CD14-positive monocyte (primary cell): ENCODE data around the gene ZNF133. TPM values are rescaled to one million over a fixed set of nuclear protein-coding genes. Genes with fewer than 3 reads are reported as not detected.

Experiments
- DNase-seq, 3 donors: peaks; one replicate each; pipeline ENCODE4 v3.0.0-alpha.2; 2011 to 2022
- H2AFZ ChIP-seq: 2 replicates; pipeline ENCODE4 v1.6.0; 2012; ENCODE audit warnings: mild to moderate bottlenecking, low read depth, low read length, inconsistent platforms; ENCODE audit not compliant: insufficient read depth, poor library complexity, severe bottlenecking
- H3K27ac ChIP-seq, 2 donors: 1 replicate in 1 of 2; 2 replicates in 1 of 2; pipeline ENCODE4 v1.5.1; 2012 to 2013; ENCODE audit warnings: low read length in 2 of 2, control low read depth in 1 of 2, inconsistent platforms in 1 of 2, low read depth in 1 of 2, mild to moderate bottlenecking in 1 of 2
- H3K27me3 ChIP-seq, 2 donors: one replicate each; pipeline versions ENCODE4 v1.6.0 to v1.6.1; 2011 to 2013; ENCODE audit warnings: low read length in 2 of 2; ENCODE audit not compliant: control insufficient read depth in 2 of 2, insufficient read depth in 2 of 2
- H3K36me3 ChIP-seq, 2 donors: replicated peaks in 1 of 2; 1 replicate in 1 of 2; 2 replicates in 1 of 2; pipeline versions ENCODE4 v1.5.1 to v1.6.1; 2012 to 2013; ENCODE audit warnings: low read length in 2 of 2, control low read depth in 1 of 2, inconsistent platforms in 1 of 2, mild to moderate bottlenecking in 1 of 2; ENCODE audit not compliant: insufficient read depth in 2 of 2, control insufficient read depth in 1 of 2
- H3K4me1 ChIP-seq, 2 donors: 1 replicate in 1 of 2; 2 replicates in 1 of 2; pipeline versions ENCODE4 v1.5.1 to v1.6.1; 2012 to 2013; ENCODE audit warnings: low read length in 2 of 2, control low read depth in 1 of 2, inconsistent platforms in 1 of 2, mild to moderate bottlenecking in 1 of 2, moderate library complexity in 1 of 2; ENCODE audit not compliant: insufficient read depth in 2 of 2, control insufficient read depth in 1 of 2
- H3K4me2 ChIP-seq: replicated peaks from 2 replicates; pipeline ENCODE3; 2012; ENCODE audit warnings: low read length, moderate library complexity, mild to moderate bottlenecking; ENCODE audit not compliant: poor library complexity, severe bottlenecking; ENCODE audit errors: extremely low read depth
- H3K4me3 ChIP-seq, 3 experiments: fragments of 200-600 bp in 1 of 3; sonication (generic) in 1 of 3; replicated peaks in 1 of 3; 1 replicate in 2 of 3; 2 replicates in 1 of 3; pipeline ENCODE4 v1.5.1; 2011 to 2013; ENCODE audit warnings: low read length in 3 of 3, mild to moderate bottlenecking in 3 of 3, control low read depth in 2 of 3, low read depth in 2 of 3, inconsistent platforms in 1 of 3, moderate library complexity in 1 of 3
- H3K79me2 ChIP-seq: 2 replicates; pipeline ENCODE4 v1.6.0; 2012; ENCODE audit warnings: mild to moderate bottlenecking, control low read depth, inconsistent platforms, low read length, moderate library complexity; ENCODE audit not compliant: insufficient read depth
- H3K9ac ChIP-seq: 2 replicates; pipeline ENCODE4 v1.6.0; 2017; ENCODE audit warnings: low read length, mild to moderate bottlenecking; ENCODE audit not compliant: insufficient read depth, poor library complexity, severe bottlenecking
- H3K9me3 ChIP-seq, 2 donors: replicated peaks in 1 of 2; 1 replicate in 1 of 2; 2 replicates in 1 of 2; pipeline versions ENCODE4 v1.5.1 to v1.6.1; 2012 to 2013; ENCODE audit warnings: low read length in 2 of 2, control low read depth in 1 of 2; ENCODE audit not compliant: control insufficient read depth in 1 of 2, insufficient read depth in 1 of 2
- H4K20me1 ChIP-seq: 2 replicates; pipeline ENCODE4 v1.6.0; 2012; ENCODE audit warnings: mild to moderate bottlenecking, low read length, control low read depth, moderate library complexity; ENCODE audit not compliant: insufficient read depth
- H3K27ac Mint-ChIP-seq, 7 donors: one replicate each; pipeline ENCODE4 v1.8.0; 2020; ENCODE audit warnings: mild to moderate bottlenecking in 7 of 7, mixed read lengths in 7 of 7, moderate library complexity in 6 of 7, inconsistent platforms in 2 of 7
- H3K27me3 Mint-ChIP-seq, 3 donors: one replicate each; pipeline ENCODE4 v1.8.0; 2021 to 2022; ENCODE audit warnings: low read depth in 3 of 3, mild to moderate bottlenecking in 3 of 3, mixed read lengths in 3 of 3, moderate library complexity in 3 of 3, inconsistent platforms in 1 of 3
- H3K36me3 Mint-ChIP-seq, 2 donors: one replicate each; pipeline ENCODE4 v1.8.0; 2020; ENCODE audit warnings: mixed read lengths in 2 of 2, inconsistent platforms in 1 of 2, mild to moderate bottlenecking in 1 of 2
- H3K4me1 Mint-ChIP-seq: one replicate; pipeline ENCODE4 v1.8.0; 2020; ENCODE audit warnings: mild to moderate bottlenecking, mixed read lengths
- H3K4me3 Mint-ChIP-seq, 2 donors: one replicate each; pipeline ENCODE4 v1.8.0; 2020; ENCODE audit warnings: mild to moderate bottlenecking in 2 of 2, mixed read lengths in 2 of 2, moderate library complexity in 1 of 2
- H3K9me3 Mint-ChIP-seq, 7 donors: one replicate each; pipeline ENCODE4 v1.8.0; 2020 to 2022; ENCODE audit warnings: mixed read lengths in 7 of 7, mild to moderate bottlenecking in 6 of 7, moderate library complexity in 6 of 7, inconsistent platforms in 2 of 7
- WGBS: methylation state at CpG from one replicate; pipeline ENCODE4 v1.1.5; 2013; ENCODE audit warnings: missing lambda C conversion rate; ENCODE audit not compliant: insufficient coverage; 5-methylcytosine and 5-hydroxymethylcytosine counted together
- intact Hi-C, 2 donors: fragments of 100-400 bp; cut with micrococcal nuclease; formaldehyde crosslinking; loops; one replicate each; pipeline versions ENCODE4 v1.15.0 to v1.15.1; 2023
- polyA plus RNA-seq, 3 donors: library from polyadenylated mRNA; depleted of rRNA in 1 of 3; unstranded in 2 of 3; stranded (reverse) in 1 of 3; fragments of 300-500 nt in 2 of 3; fragments of >200 nt in 1 of 3; fragmentation: Illumina TruSeq in 2 of 3; gene quantifications; 1 replicate in 2 of 3; 2 replicates in 1 of 3; pipeline ENCODE4 v1.2.3, GENCODE V29; 2012 to 2021
- TF ChIP-seq, protein P1 (sequence below): fragments of 200-600 bp; IDR thresholded peaks from one replicate; pipeline ENCODE4 v1.8.0; 2022; ENCODE audit warnings: antibody characterized with exemption, mild to moderate bottlenecking

ZNF133 gene
- polyA plus RNA-seq, 3 donors = 1.7 to 9.7 (median 3.4) TPM

- intact Hi-C loops = loop anchor here in 1 of 2 donors (10.0 kb wide), 1 partner anchor 1565 kb away; the partner anchor contains the start of gene SNRPB2
- no peak overlapping the region for H2AFZ ChIP-seq
These were observed 11.0 kb downstream of the ZNF133 start for GRCh38 chr20:18299364-18299763.

DNA sequence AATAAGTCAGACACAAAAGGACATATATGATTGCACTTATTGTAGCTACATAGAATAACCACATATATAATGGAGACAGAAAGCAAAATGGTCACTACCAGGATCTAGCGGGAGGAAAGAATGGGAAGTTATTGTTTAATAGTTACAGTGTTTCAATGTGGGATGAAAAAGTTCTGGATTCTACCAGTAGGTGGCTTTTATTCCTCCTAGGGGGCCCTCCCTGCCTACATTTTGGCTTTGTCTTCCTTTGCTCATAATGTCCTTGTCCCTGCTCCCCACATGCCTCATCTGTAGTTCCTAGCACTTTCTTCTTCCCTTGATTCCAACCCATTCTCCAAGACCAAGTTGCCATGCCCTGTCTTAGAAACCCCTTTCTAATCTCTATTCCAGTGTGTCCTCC is 16.3 kb downstream of the ZNF133 start:
- Histone ChIP-seq H3K27me3 (no peaks in the 10 kb centered on the region), H4K20me1 (no peaks in the 10 kb centered on the region), H3K36me3 (peaks cover 3 to 24% of the 10 kb centered on the region in 2 donors), H3K9me3 (no peaks in the 10 kb centered on the region), H2AFZ (no peak overlapping the region), H3K4me2 (no peak overlapping the region), H3K4me1 (no peaks in the 10 kb centered on the region), H3K79me2 (no peaks in the 10 kb centered on the region), H3K9ac (no peak overlapping the region), H3K27ac (no peak overlapping the region), H3K4me3 (no peak overlapping the region)
- no peak overlapping the region for H3K27ac Mint-ChIP-seq
- no peaks in the 10 kb centered on the region for H3K27me3 Mint-ChIP-seq
- no peak for DNase-seq
- WGBS = no CpG with 5 or more reads among the region's 1 CpG
- peaks cover 0 to 5% (median 0%) of the 10 kb centered on the region in 7 donors for H3K9me3 Mint-ChIP-seq
- peaks cover 5% of the 10 kb centered on the region for H3K4me1 Mint-ChIP-seq
- intact Hi-C loops = no loop called here
- H3K4me3 Mint-ChIP-seq = no peak overlapping the region
- TF ChIP-seq, protein P1, sequence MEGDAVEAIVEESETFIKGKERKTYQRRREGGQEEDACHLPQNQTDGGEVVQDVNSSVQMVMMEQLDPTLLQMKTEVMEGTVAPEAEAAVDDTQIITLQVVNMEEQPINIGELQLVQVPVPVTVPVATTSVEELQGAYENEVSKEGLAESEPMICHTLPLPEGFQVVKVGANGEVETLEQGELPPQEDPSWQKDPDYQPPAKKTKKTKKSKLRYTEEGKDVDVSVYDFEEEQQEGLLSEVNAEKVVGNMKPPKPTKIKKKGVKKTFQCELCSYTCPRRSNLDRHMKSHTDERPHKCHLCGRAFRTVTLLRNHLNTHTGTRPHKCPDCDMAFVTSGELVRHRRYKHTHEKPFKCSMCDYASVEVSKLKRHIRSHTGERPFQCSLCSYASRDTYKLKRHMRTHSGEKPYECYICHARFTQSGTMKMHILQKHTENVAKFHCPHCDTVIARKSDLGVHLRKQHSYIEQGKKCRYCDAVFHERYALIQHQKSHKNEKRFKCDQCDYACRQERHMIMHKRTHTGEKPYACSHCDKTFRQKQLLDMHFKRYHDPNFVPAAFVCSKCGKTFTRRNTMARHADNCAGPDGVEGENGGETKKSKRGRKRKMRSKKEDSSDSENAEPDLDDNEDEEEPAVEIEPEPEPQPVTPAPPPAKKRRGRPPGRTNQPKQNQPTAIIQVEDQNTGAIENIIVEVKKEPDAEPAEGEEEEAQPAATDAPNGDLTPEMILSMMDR = no peak
- peaks cover 18 to 20% of the 10 kb centered on the region in 2 donors for H3K36me3 Mint-ChIP-seq

More at GRCh38 chr20:18299364-18299763, 11.0 kb downstream of the ZNF133 start:
- H3K4me1 Mint-ChIP-seq = peaks cover 5% of the 10 kb centered on the region
- Histone ChIP-seq H3K4me2 (no peak overlapping the region), H3K9me3 (peaks cover 8% of the 10 kb centered on the region in 2 donors), H3K36me3 (peaks cover 0 to 10% of the 10 kb centered on the region in 2 donors), H3K79me2 (no peaks in the 10 kb centered on the region), H3K4me3 (no peak overlapping the region), H3K9ac (no peak overlapping the region), H4K20me1 (no peaks in the 10 kb centered on the region), H3K27me3 (no peaks in the 10 kb centered on the region), H3K27ac (no peak overlapping the region), H3K4me1 (no peaks in the 10 kb centered on the region)
- no peak overlapping the region for H3K4me3 Mint-ChIP-seq
- no CpG with 5 or more reads among the region's 3 CpGs for WGBS
- no peak for DNase-seq
- peaks cover 18 to 24% of the 10 kb centered on the region in 2 donors for H3K36me3 Mint-ChIP-seq
- H3K9me3 Mint-ChIP-seq = peaks cover 7 to 36% (median 20%) of the 10 kb centered on the region in 7 donors
- H3K27me3 Mint-ChIP-seq = no peaks in the 10 kb centered on the region
- H3K27ac Mint-ChIP-seq = no peak overlapping the region
- TF ChIP-seq, protein P1 = no peak
